SK-N-SH (cell line): ENCODE measurements around the gene ERVW-1. TPM values are rescaled to one million over a fixed set of nuclear protein-coding genes. Genes with fewer than 3 reads are reported as not detected.

ENCODE experiments used
- CTCF ChIA-PET: fragments of 300-600, 350-600 bp; formaldehyde crosslinking; extraction: SDS; loops from one replicate; lab custom pipeline; 2021; lab: Yijun Ruan, JAX
- POLR2A ChIA-PET: fragments of 350-600 bp; sonication (Branson Sonifier 250); formaldehyde crosslinking; extraction: SDS; loops from one replicate; lab custom pipeline; 2020; ENCODE audit warnings: antibody characterized with exemption, inconsistent platforms; lab: Yijun Ruan, JAX
- DNase-seq: peaks from one replicate; pipeline ENCODE4 v3.0.0; 2012
- H2AFZ ChIP-seq: fragments of 200-600 bp; sonication (generic); 2 replicates; pipeline ENCODE4 v1.8.1; 2016; ENCODE audit warnings: antibody characterized with exemption, mild to moderate bottlenecking, low read depth
- H3F3A ChIP-seq: fragments of 200-600 bp; sonication (generic); replicated peaks from 2 replicates; pipeline ENCODE3; 2016; ENCODE audit warnings: antibody characterized with exemption, mild to moderate bottlenecking; ENCODE audit not compliant: insufficient read depth
- H3K27ac ChIP-seq, 2 experiments: fragments of 200-500 bp in 1 of 2; fragments of 200-600 bp in 1 of 2; sonication (Bioruptor generic) in 1 of 2; sonication (generic), shearing (Covaris generic) in 1 of 2; 2 replicates each; pipeline versions ENCODE4 v1.5.1 to v1.6.1; 2014 to 2016; ENCODE audit warnings: low read depth in 2 of 2, inconsistent platforms in 1 of 2, low read length in 1 of 2, mild to moderate bottlenecking in 1 of 2, mixed read lengths in 1 of 2
- H3K27me3 ChIP-seq: fragments of 200-600 bp; sonication (generic), shearing (Covaris generic); 2 replicates; pipeline ENCODE4 v1.6.1; 2016; ENCODE audit warnings: mixed run types; ENCODE audit not compliant: insufficient read depth
- H3K36me3 ChIP-seq, 2 experiments: fragments of 200-500 bp in 1 of 2; fragments of 200-600 bp in 1 of 2; sonication (Bioruptor generic) in 1 of 2; sonication (generic) in 1 of 2; replicated peaks in 1 of 2; 2 replicates each; pipeline versions ENCODE3 to v1.5.1; 2014 to 2016; ENCODE audit warnings: low read length in 1 of 2, mild to moderate bottlenecking in 1 of 2; ENCODE audit not compliant: insufficient read depth in 2 of 2, control insufficient read depth in 1 of 2
- H3K4me1 ChIP-seq, 2 experiments: fragments of 200-500 bp in 1 of 2; fragments of 200-600 bp in 1 of 2; sonication (Bioruptor generic) in 1 of 2; sonication (generic), shearing (Covaris generic) in 1 of 2; 2 replicates each; pipeline versions ENCODE4 v1.5.1 to v1.6.1; 2014 to 2016; ENCODE audit warnings: low read depth in 1 of 2, low read length in 1 of 2, mixed run types in 1 of 2; ENCODE audit not compliant: insufficient read depth in 2 of 2, control insufficient read depth in 1 of 2
- H3K4me2 ChIP-seq: fragments of 200-600 bp; sonication (generic), shearing (Covaris generic); 2 replicates; pipeline ENCODE4 v1.6.1; 2017; ENCODE audit warnings: mixed run types
- H3K4me3 ChIP-seq, 2 experiments: fragments of 200-500 bp in 1 of 2; fragments of 200-600 bp in 1 of 2; sonication (Bioruptor generic) in 1 of 2; sonication (generic), shearing (Covaris generic) in 1 of 2; 2 replicates each; pipeline versions ENCODE4 v1.5.1 to v1.8.1; 2014 to 2016; ENCODE audit warnings: low read depth in 2 of 2, inconsistent platforms in 1 of 2, low read length in 1 of 2, mild to moderate bottlenecking in 1 of 2, mixed read lengths in 1 of 2, moderate library complexity in 1 of 2
- H3K79me2 ChIP-seq: fragments of 200-600 bp; sonication (generic); 2 replicates; pipeline ENCODE4 v1.8.1; 2017; ENCODE audit warnings: mild to moderate bottlenecking; ENCODE audit not compliant: insufficient read depth
- H3K9ac ChIP-seq: fragments of 200-600 bp; sonication (generic); 2 replicates; pipeline ENCODE4 v1.6.1; 2017; ENCODE audit warnings: mixed run types
- H3K9me2 ChIP-seq: fragments of 200-600 bp; sonication (generic); 2 replicates; pipeline ENCODE4 v1.6.1; 2017; ENCODE audit warnings: mixed run types
- H3K9me3 ChIP-seq: fragments of 200-600 bp; sonication (generic); 2 replicates; pipeline ENCODE4 v1.6.1; 2017; ENCODE audit warnings: mixed run types, mild to moderate bottlenecking, moderate library complexity
- H4K20me1 ChIP-seq: fragments of 200-600 bp; sonication (generic); 2 replicates; pipeline ENCODE4 v1.6.1; 2017; ENCODE audit warnings: mild to moderate bottlenecking, mixed run types; ENCODE audit not compliant: insufficient read depth
- CHD2 ChIP-seq: fragments of 150-350 bp; IDR thresholded peaks from 2 replicates; pipeline ENCODE4 v1.6.1; 2018; ENCODE audit warnings: low read length; ENCODE audit not compliant: partially characterized antibody
- CTCF ChIP-seq: fragments of 200-600 bp; sonication (generic); IDR thresholded peaks from 2 replicates; pipeline ENCODE4 v1.6.1; 2017; ENCODE audit warnings: antibody characterized with exemption, mild to moderate bottlenecking, moderate library complexity
- ELF1 ChIP-seq: IDR thresholded peaks from 2 replicates; pipeline ENCODE4 v1.4.0; 2012
- EP300 ChIP-seq, 2 experiments: IDR thresholded peaks; 2 replicates each; pipeline versions ENCODE4 v1.4.0 to v1.6.1; 2012; ENCODE audit warnings: borderline replicate concordance in 1 of 2, low read depth in 1 of 2, low read length in 1 of 2
- EZH2phosphoT487 ChIP-seq: fragments of 200-600 bp; sonication (generic); IDR thresholded peaks from 2 replicates; pipeline ENCODE4 v1.6.1; 2017; ENCODE audit warnings: low read depth, mixed run types, mild to moderate bottlenecking, antibody characterized with exemption, moderate library complexity, borderline replicate concordance
- FOXJ3 ChIP-seq: sonication (generic); formaldehyde crosslinking; IDR thresholded peaks from 2 replicates; pipeline ENCODE4 v1.5.1; 2020; ENCODE audit warnings: mild to moderate bottlenecking, missing genetic modification reagents
- GABPA ChIP-seq: IDR thresholded peaks from 2 replicates; pipeline ENCODE4 v1.4.0; 2012; ENCODE audit warnings: low read depth, mild to moderate bottlenecking
- MEF2A ChIP-seq: IDR thresholded peaks from 2 replicates; pipeline ENCODE4 v1.4.0; 2012; ENCODE audit warnings: low read depth, borderline replicate concordance
- MXI1 ChIP-seq: IDR thresholded peaks from 2 replicates; pipeline ENCODE4 v1.6.1; 2012; ENCODE audit warnings: mild to moderate bottlenecking, low read depth, low read length, improper control_type of control experiment
- POLR2AphosphoS5 ChIP-seq: IDR thresholded peaks from 2 replicates; pipeline ENCODE4 v1.6.1; 2012; ENCODE audit warnings: low read depth, low read length
- RCOR1 ChIP-seq: fragments of 150-350 bp; IDR thresholded peaks from 2 replicates; pipeline ENCODE4 v1.6.1; 2017; ENCODE audit warnings: antibody characterized with exemption, low read length
- RXRA ChIP-seq: IDR thresholded peaks from 2 replicates; pipeline ENCODE4 v1.4.0; 2012; ENCODE audit warnings: low read depth, mild to moderate bottlenecking, borderline replicate concordance
- SMC3 ChIP-seq: IDR thresholded peaks from 2 replicates; pipeline ENCODE4 v1.6.1; 2012; ENCODE audit warnings: low read depth, low read length, improper control_type of control experiment
- TAF1 ChIP-seq: IDR thresholded peaks from 2 replicates; pipeline ENCODE4 v1.6.1; 2012; ENCODE audit warnings: low read depth, mild to moderate bottlenecking, low read length, moderate library complexity, borderline replicate concordance
- USF2 ChIP-seq: fragments of 150-350 bp; IDR thresholded peaks from 2 replicates; pipeline ENCODE4 v1.6.1; 2017; ENCODE audit warnings: antibody characterized with exemption, low read length, low read depth, borderline replicate concordance
- YY1 ChIP-seq: IDR thresholded peaks from 2 replicates; pipeline ENCODE4 v1.4.0; 2012; ENCODE audit warnings: low read depth, mild to moderate bottlenecking
- ZBTB33 ChIP-seq: IDR thresholded peaks from 2 replicates; pipeline ENCODE4 v1.4.0; 2012; ENCODE audit warnings: low read depth, borderline replicate concordance
- WGBS: methylation state at CpG from one replicate; pipeline ENCODE4 v1.1.6; 2017; ENCODE audit warnings: low lambda C conversion rate; 5-methylcytosine and 5-hydroxymethylcytosine counted together
- polyA plus RNA-seq, 3 experiments: library from polyadenylated mRNA; depleted of rRNA; stranded (reverse); fragments of >200 nt; gene quantifications; 2 replicates each; pipeline ENCODE4 v1.2.3, GENCODE V29; 2012
- TF ChIP-seq, protein P1 (sequence below): IDR thresholded peaks from 2 replicates; pipeline ENCODE4 v1.4.0; 2012; ENCODE audit warnings: low read depth, borderline replicate concordance
- TF ChIP-seq, protein P2 (sequence below): IDR thresholded peaks from 2 replicates; pipeline ENCODE4 v1.4.0; 2012; ENCODE audit warnings: low read depth

The ERVW-1 gene
- polyA plus RNA-seq, 1 of the 3 experiments (the other 2 are of a cell fraction): not detected

GRCh38 chr7:92451645-92452044 lies 26.1 kb downstream of the ERVW-1 start:
- H4K20me1 ChIP-seq: no peaks in the 10 kb centered on the region
- no peak overlapping the region for H3K4me2 ChIP-seq
- peaks cover 75 to 79% of the 10 kb centered on the region in 2 experiments for H3K36me3 ChIP-seq
- H3K79me2 ChIP-seq: peaks cover 50% of the 10 kb centered on the region
- WGBS: 84% methylated on average over 2 of the region's 2 CpGs
- CTCF ChIA-PET: interaction anchor here (0.8 to 4.1 kb wide), 6 partner anchors 9 to 362 kb away, joined by 3 to 42 read pairs (median 4); partner anchors contain the start of gene CYP51A1
- no peak for TF ChIP-seq MXI1
- no peak for TF ChIP-seq MEF2A
- TF ChIP-seq, protein P1, sequence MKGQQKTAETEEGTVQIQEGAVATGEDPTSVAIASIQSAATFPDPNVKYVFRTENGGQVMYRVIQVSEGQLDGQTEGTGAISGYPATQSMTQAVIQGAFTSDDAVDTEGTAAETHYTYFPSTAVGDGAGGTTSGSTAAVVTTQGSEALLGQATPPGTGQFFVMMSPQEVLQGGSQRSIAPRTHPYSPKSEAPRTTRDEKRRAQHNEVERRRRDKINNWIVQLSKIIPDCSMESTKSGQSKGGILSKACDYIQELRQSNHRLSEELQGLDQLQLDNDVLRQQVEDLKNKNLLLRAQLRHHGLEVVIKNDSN: no peak
- no peak for TF ChIP-seq ZBTB33
- POLR2A ChIA-PET: no interaction called here
- H3K27me3 ChIP-seq: no peaks in the 10 kb centered on the region
- H3K9ac ChIP-seq: no peak overlapping the region
- H3K9me2 ChIP-seq: no peaks in the 10 kb centered on the region
- H2AFZ ChIP-seq: no peak overlapping the region
- peaks cover 26% of the 10 kb centered on the region for H3F3A ChIP-seq
- no peak for DNase-seq
- H3K4me1 ChIP-seq: peaks cover 8 to 13% of the 10 kb centered on the region in 2 experiments; a peak in 3 of 4 replicates
- no peaks in the 10 kb centered on the region for H3K9me3 ChIP-seq
- no peak overlapping the region for H3K27ac ChIP-seq
- H3K4me3 ChIP-seq: no peak overlapping the region

DNA sequence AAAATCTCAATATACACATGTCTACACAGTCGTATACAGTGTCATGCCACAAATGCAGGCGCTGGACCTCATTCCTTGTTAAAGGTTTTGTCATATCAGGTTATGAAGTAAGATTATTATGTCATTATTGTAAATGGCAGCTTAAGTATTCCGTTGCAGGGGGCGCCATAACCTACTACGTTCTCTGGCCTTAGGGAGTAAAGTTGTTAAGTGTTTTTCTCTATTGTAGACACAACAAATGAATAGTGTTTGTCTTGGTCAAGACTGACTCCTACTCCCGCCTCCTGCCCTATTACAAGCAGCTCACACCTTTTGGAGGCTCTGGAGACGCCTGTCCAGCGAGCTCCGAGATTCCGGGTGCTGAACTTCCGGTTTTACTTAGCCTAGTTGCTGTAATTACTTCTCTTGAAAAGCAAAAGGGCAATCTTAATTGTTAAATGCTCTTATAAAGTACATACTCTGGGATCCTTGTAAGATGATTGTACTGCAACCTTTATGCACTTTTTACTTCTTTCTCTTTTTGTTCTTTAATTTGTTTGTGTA lies 29.5 kb downstream of the ERVW-1 start:
- peaks cover 8 to 13% of the 10 kb centered on the region in 2 experiments; a peak in 2 of 4 replicates for H3K4me1 ChIP-seq
- POLR2A ChIA-PET: interaction anchor here (1.0 to 3.0 kb wide), 4 partner anchors 13 to 314 kb away, joined by 3 to 29 read pairs (median 6); partner anchors contain the start of genes ANKIB1, CYP51A1, KRIT1 and PEX1
- H3K4me3 ChIP-seq: peak overlapping the region; percentile 70 to 99
- peak overlapping the region; percentile 91 for H3K9ac ChIP-seq
- 0% methylated on average over 11 of the region's 11 CpGs for WGBS
- peaks cover 5% of the 10 kb centered on the region for H3F3A ChIP-seq
- peaks cover 44 to 45% of the 10 kb centered on the region in 2 experiments for H3K36me3 ChIP-seq
- CTCF ChIA-PET: interaction anchor here (0.6 to 5.9 kb wide), 47 partner anchors 11 to 621 kb away, joined by 3 to 108 read pairs (median 4); partner anchors contain the start of genes AKAP9, ANKIB1, CYP51A1 and KRIT1
- H2AFZ ChIP-seq: peak overlapping the region; percentile 89
- TF ChIP-seq POLR2AphosphoS5 (0 out of 2 replicates have a peak, but pooled peaks have one; percentile 24), EP300 (IDR thresholded peaks at IDR 0.05; ENCODE audit: borderline replicate concordance in 1 of 2, low read depth in 1 of 2, low read length in 1 of 2) (no peak), TAF1 (no peak), MXI1 (0 out of 2 replicates have a peak, but pooled peaks have one; percentile 28), RCOR1 (no peak), ELF1 (peak; percentile 59), USF2 (no peak), EZH2phosphoT487 (no peak), CHD2 (peak; percentile 37), FOXJ3 (no peak), RXRA (no peak), GABPA (peak; percentile 69), CTCF (peak; percentile 86), SMC3 (no peak; the same call in 1 of the 2 replicates), YY1 (0 out of 2 replicates have a peak, but pooled peaks have one; percentile 45)
- TF ChIP-seq, protein P2, sequence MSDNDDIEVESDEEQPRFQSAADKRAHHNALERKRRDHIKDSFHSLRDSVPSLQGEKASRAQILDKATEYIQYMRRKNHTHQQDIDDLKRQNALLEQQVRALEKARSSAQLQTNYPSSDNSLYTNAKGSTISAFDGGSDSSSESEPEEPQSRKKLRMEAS: peak; percentile 58; the same call in 1 of the 2 replicates
- H3K4me2 ChIP-seq: peak overlapping the region; percentile 80
- H3K27me3 ChIP-seq: no peaks in the 10 kb centered on the region
- H3K27ac ChIP-seq: peak overlapping the region; percentile 77 to 97
- peaks cover 50% of the 10 kb centered on the region for H3K79me2 ChIP-seq
- no peaks in the 10 kb centered on the region for H3K9me3 ChIP-seq
- H4K20me1 ChIP-seq: no peaks in the 10 kb centered on the region
- DNase-seq: peak; percentile 43
- H3K9me2 ChIP-seq: no peaks in the 10 kb centered on the region
